Amniotic stem cell (primary cell): ENCODE results near the gene NEU4.

Source experiments
- DNase-seq: peaks from one replicate; lab custom pipeline; 2025; lab: John Stamatoyannopoulos, UW

The NEU4 gene

DNA sequence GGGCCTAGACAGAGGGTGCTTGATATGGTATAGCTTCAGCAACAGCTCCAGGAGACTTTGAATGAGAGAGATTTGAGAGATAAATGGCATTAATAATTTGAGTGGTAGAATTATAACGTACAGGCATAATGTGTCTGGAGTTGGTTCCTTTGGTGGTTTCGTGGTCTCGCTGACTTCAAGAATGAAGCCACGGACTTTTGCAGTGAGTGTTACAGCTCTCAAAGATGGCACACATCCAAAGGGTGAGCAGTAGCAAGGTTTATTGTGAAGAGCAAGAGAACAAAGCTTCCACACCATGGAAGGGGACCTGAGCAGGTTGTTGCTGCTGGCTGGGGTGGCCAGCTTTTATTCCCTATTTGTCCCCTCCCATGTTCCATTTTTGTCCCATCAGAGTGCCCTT is 26.6 kb downstream of the NEU4 start:
- DNase-seq, result no peak

DNA sequence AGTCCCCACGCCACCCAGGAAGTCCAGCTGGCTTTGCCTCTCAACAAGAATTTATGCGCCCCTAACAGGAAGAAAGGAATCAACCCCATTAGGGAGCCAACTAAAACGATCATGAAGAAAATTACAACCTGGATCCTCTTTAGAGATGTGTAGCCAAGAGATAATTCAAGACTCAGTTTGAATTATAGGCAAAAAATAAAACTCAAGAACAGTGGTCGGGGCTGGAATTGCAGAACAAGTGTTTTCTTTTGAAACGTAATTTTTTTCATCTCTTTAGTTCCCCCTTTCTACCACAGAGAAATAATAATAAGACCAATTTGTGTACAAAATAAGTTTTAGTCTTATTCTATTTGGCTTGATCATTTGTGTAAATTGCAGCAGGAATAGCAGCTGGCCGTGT is 27.3 kb downstream of the NEU4 start:
- DNase-seq, result no peak

DNA sequence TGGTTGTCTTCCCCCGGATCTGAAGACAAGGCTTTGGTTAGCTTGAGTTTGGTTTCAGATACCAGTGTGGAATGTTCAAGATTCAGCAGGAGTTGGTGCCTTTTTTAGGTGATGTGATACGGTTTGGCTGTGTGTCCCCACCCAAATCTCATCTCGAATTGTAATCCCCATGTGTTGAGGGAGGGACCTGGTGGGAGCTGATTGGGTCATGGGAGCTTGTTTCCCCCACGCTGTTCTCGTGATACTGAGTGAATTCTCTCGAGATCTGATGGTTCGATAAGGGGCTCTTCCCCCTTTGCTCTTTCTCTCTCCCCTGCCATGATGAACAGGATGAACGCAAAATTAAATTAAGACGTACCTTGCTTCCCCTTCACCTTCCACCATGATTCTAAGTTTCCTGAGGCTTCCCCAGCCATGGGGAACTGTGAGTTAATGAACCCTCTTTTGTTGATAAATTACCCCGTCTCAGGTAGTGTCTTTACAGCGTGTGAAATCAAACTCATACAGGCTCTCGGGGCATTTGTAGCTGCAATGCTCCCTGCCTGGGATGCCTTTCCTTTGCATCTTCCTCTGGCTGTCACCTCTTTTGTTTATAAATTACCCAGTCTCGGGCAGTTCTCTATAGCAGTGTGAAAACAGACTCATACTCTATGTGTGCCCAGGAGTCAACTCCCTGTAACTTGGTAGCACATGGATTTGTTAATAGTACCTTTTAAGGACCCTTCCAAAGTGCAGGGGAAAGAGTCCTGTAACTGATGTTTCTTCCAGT is 28.4 kb downstream of the NEU4 start:
- no peak for DNase-seq

DNA sequence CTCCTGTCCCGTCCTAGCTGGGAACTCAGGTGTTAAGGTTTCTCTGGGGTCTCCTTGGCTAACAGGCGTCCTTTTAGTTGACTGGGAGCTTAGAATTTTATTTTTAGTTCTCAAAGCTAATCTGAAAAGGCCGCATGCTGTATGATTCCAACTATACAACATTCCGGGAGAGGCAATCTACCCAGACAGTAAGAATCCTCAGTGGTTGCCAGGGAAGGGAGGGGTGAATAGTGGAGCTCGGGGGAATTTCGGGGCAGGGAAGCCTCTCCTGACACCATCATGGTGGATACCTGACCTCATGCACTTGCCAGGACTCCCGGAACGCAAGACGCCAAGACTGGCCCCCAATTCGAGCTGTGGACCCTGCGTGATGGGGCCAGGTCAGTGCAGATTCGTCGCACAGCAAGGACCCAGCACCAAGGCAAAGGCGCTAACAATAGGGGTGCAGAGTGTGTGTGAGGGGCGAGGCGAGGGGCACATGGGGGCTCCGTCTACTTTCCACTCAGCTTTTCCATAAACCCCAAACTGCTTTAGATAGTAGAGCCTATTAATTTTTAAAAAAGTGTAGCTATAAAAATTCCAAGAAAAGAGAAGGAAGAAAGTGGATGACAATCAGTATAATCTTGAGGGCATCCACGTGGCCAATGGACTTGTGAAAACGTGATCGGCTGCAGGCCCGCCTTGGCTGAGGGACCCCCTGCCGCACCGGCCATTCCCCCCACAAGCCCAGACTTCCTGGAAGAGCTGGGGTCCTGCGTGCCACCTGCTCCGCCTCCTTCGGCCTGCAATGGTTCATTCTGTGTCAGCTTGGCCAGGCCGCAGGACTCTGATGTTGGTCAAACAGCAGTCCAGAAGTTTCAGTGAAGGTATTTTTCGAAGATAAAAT is 32.4 kb downstream of the NEU4 start:
- no peak for DNase-seq

DNA sequence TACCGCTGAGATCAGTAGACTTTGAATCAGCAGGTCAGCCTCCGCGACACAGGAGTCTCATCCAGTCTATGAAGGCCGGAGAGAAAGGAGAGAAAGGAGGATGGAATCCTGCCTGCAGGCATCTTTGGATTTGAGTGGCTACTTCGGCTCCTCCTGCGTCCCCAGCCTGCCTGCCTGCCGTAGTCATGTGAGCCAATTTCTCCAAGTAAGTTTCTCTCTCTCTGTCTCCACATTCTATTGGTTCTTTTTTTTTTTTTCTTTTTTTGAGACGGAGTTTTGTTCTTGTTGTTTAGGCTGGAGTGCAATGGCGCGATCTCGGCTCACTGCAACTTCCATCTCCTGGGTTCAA is 33.0 kb downstream of the NEU4 start:
- DNase-seq, result no peak

DNA sequence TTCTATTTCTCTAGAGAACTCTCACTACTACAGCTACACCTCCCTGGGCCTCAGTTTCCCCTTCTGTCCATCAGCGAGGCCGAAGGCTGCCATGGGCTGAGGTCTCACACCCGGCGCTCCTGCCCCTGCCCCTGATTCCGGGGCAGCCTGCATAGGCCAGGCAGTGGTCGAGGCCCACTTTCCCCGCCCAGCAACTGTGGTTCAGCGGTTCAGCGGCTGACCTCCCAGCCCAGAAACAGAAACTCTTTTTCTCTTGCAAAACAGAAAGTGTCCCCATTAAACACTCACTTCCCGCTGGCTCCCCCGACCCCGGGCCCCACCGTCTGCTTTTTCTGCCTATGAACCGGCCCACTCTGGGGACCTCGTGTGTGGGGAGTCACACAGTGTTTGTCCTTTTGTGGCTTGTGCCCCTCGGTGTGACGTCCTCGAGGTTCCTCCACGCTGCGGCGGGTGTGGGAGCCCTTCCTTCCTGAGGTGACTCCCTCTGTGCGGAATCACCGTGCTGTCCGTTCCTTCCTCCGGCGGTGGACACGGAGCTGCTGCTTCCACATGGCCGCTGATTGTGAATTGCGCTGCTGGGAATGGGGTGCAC is 33.7 kb downstream of the NEU4 start:
- DNase-seq, result no peak

DNA sequence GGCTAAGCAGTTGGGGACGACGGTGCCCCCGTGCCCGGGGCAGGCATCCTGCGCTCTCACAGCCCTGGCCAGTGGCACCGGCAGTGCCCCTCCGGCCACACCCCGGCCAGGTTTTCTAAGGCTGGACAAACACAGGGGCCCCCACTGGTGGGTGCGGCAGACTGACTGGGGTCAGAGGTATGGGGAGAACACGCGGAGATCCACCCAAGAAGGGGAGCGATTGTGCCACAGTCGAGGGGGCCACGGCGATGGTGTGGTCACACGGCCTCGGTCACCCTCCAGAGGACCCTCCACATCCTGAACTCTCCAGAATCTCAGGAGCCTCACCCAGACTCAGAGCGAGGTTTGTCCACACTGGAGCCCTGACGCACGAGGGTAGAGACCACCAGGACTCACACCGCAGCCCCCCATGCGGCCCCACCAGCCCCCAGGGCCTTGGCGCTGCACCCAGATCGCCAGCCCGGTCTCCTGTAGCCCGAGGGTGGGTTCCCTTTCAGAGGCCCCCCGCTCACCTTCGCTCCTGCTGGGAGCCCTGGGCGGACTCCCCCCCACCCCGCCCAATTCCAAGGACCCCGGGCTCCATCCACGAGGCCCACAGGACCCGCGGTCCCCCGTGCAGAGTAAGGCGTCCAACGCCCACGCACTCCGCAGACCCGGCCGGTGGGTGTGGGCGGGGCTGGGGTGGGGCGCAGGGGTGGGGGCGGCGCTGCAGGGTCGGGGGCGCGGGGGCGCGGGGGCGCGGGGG is 34.5 kb downstream of the NEU4 start:
- DNase-seq, result no peak

DNA sequence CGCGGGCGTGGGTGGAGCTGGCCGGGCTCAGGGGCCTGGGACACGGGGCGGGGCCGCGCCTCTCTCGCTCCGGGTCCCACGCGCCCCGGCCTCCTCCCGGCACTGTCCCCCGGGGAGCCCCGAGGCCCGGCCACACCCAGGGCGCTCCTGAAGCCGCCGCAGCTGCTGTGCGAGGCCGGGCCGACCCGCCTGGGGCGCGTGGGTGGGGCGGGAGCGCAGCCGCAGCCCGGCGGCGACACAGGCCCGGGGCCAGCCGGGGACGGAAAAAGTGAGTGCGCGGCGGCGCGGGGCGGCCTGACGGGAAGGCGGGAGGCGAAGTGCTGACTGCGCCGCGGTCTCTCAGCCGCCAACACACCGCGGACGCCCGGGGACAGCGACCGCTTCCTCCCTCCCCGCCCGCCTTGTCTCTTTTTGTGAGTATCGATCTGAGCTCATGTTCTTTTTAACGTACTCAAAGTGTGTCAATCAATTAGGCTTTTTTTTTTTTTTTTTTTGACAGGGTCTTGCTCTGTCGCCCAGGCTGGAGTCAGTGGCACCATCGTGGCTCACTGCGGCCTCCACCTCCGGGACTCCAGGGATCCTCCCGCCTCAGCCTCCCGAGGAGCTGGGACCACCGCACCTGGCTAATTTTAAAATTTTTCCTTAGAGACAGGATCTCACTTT is 35.2 kb downstream of the NEU4 start:
- peak; percentile 43 for DNase-seq

DNA sequence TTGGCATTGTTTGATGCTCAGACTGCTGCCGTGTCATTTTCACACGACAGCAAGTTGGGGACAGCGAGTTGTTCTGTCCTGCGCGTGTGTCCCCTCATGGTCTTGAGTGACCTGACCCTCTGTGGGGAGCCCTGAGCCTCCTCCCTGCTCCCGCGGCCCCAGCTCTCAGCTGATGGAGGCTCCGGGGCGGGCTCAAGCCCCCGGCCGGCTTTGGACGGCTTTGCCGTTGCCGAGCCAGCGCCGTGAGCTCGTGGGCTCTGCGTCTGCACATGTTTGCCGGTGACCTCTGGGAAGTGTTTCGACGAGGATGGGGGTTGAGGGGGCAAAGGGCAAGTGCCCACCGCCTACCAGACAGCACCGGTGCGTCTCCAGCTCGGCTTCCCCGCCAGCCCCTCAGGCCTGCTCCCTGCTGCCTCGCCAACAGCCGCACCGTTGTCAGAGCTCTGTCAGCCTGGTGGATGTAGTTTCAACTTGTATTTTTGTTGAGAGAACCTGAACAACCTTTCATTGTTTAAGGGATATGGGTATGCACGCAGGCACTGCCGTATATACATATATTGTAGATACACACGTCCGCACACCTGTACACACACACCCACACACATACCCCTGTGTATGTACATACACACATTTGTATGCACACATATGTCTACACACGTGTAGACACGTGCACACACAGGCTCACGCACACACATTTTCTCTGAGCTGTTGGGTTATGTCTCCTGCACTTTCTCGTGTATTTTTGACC is 36.0 kb downstream of the NEU4 start:
- no peak for DNase-seq

DNA sequence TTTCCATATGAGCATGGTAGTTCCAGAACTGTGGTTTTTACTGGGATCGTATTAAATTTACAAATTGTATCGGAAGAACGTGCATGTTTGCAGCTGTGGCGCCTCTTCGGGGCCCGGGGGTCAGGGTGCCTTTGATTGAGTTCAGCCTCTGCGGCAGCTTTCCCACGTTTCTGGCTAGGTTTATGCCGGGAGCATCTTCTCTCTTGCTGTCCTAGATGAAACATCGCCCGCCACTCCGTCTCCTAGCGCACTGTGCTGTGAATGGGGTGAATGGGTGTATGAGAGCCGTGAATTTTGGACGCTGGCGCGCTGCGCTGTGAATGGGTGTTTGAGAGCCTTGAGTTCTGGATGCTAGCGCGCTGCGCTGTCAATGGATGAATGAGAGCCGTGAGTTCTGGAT is 37.4 kb downstream of the NEU4 start:
- no peak for DNase-seq

DNA sequence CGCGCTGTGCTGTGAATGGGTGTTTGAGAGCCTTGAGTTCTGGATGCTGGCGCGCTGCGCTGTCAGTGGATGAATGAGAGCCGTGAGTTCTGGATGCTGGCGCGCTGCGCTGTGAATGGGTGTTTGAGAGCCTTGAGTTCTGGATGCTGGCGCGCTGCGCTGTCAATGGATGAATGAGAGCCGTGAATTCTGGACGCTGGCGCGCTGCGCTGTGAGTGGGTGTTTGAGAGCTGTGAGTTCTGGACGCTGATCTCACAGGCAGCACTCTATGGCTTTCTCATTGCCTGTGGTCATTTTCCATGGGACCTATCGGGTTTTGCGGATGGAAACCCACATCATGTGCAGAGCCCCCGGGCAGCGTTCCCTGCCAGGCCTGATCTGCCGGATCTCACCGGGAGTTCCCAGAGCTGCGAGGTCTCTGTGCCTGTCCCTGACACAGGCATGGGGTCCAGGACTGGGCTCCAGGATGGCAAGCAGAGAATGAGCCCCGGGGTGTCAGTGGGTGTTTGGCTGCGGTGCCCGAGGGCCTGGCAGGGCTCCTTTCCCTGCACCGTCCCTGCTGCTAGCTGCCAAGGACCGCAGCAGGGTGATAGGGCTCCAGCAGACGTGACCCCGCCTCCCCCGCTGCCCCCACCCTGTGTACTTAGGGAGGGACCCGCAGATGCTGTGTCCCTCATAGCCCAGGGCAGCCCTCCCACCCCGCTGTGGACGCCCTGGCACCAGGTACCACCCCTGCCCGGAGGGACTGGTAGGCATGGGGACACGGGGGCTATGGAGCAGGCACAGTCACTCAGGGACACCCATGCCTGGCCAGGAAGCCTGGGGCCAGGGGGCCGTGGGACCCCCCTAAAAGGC is 40.0 kb downstream of the NEU4 start:
- DNase-seq, result no peak

DNA sequence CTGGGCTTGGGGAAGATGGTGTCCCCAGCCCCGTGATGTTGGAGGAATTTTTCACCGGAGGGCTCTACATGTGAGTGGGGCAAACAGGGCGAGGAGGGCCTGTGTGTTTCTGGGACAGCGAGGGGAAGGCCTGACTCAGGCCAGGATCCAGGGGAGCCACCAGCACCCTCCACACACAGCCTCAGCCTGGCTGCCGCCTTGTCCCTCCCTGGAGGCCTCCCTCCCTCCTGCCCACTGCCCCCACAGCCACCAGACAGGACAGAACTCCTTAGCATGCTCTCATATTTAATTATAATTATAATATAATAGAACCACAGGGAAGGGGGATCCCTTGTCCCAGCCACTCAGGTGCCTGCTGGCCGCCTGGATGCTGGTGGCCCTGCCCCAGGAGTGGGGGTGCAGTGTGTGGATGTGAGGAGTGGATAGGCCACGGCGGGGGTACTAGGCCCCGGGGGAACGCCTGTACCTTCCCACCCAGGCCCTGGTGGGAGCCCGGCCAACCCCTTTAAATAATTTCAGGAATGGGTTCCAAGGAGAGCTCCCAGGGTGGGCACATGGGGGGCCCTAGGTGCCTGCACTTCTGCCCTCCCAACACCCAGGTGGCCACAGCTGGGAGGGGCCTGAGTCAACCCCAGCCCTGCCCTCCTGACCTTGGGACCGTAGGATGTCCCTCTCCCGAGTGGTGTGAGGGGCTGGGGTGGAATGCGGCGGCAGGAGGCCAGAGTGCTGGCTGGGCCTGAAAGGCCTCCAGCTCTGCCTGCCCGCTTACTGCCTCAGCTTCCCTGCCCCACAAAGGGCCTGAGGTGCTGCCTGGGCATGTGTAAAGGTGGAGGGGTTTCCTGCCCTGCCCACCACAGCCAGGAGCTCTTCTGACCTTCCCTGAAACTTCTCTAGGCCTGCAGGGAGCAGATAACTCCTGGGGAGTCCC is 40.9 kb downstream of the NEU4 start:
- no peak for DNase-seq

DNA sequence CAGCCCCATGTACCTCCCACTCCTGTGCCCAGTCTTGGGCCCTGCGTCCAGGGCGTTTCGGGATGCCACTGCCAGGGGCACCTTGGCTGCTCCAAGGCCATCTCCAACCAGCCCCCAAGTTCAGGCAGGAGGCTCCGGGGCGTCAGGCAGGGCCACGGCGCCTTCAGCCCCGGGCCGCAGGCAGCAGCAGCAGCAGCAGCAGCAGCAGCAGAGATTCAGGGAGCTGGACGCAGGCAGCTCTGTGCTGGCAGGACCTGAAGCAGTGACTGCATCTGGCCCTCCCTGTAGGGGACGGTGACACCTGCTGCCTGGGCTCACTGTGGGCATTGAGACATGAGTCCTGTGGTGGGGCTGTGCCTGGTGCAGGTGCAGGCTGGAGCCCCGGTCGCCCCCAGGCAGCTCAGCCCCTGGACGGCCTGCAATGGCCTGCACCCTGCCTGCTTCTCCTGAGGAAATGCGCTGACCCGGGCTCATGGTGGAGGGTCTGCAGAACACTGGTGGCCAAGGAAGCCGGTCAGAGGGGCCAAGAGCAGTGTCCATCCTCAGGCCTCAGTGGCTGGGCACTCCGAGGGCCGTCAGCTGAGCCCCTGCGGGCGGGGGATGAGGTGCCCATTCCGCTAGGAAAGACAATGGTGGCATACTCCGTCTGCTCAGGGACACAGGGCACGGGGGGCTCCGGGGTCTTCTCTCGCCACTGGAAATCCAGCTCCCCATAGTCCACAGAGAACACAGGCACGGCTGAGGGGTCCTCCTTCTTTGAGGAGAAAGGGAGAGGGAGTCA is 41.7 kb downstream of the NEU4 start:
- DNase-seq, result no peak

DNA sequence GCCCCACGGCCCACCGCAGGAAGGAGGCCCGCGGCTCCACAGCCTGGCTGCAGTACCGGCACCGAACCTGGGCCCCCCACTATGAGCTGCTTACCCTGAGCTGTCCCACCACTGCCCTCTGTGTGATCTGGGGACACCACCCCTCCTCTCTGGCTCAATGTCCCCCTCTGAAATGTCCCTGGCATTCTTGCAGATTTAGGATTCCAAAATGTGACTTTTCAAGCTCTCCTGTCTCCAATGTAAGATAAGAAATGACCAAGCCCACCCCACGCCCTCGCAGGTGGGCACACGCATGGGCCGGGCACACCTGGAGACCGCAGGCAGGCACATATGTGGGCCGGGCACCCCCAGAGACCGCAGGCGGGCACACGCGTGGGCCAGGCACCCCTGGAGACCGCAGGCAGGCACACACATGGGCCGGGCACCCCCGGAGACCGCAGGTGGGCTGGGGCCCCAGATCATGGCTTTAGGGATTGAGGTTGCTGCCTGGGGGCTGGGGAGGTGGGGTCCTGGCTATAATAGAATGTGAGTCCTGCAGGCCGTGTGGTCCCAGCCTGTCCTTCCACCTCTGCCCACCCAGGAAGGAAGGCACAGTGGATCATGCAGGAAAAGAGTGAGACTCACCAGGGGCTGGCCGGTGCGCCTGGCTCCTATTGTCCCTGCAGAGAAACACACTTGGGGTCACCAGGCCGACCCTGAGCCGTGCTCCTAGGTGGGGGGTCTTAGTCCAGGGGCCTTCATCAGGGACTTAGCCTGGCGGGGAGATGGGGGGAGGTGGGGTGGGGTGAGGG is 42.5 kb downstream of the NEU4 start:
- no peak for DNase-seq

DNA sequence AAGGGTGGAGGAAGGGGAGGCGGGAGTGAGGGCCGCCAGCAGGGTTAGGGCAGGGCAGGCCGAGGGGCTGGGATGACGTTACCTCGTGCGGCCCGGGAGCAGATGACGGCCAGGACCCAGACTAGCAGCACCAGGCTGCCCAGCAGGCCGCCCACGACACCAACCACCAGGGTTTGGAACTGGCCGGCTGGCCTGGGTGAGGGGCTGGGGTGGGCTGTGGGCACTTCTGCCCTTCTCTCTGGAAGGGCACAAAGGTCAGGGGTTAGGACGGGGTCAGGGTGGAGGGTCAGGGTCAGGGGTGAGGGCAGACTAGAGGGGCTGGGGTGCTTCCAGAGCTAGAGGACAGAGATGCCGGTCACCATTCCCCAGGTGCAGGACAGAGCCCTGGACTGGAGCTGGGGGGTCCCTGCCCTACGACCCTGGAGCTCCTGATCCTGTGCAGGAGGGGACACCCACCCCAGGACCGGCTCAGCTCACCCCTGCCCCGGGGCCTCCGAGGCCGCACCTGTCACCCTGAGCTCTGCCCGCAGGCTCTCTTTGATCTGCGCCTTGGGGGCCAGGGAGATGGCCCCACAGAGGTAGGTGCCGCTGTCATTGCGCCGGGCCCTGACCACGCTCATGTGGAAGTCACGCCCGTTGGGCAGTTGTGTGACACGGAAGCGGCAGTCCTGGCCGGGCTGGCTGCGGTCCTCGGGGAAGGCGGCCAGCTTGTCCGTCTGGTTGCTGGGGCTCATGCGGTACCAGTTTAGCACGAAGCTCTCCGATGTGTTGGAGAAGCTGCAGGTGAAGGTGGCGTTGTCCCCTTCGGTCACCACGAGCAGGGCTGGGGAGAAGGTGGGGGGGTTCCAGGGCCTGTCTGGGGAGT is 43.4 kb downstream of the NEU4 start:
- no peak for DNase-seq

DNA sequence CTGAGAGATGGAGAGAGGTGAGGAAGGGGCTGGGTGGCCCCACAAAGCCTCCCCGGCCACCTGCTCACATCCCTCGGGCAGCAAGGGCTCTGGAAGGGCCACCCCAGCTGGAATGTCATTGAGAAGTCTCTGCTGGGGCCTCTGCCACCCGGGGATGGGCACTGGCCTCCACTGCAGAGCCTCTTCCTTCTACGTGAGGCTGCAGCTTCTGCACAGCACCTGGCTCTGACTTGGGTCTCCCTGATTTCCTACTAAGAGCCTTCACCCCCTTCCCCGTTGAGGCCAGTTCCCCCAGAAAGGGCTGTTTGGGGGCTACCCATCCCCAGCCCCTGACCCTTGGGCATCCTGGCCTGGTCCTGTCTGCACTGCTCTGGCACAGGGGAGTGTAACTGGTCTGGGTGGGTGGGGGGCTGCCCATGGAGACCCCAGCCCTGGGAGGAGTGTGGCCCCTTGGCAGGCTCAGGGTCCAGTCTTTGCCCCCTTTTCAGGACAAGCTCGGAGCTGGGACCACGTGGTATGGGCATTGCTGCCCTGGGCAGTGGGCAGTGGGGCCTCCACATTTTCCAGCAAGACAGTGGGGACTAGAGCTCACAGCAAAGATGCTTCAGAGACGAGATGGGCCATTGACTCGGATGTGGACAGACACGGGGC is 44.1 kb downstream of the NEU4 start:
- DNase-seq, result no peak
